Islet of Langerhans (tissue), 1 donor: ENCODE measurements around the gene CSNK2B.

Experiments
- FAIRE-seq: peaks from one replicate; lab custom pipeline; 2011; peaks lifted over from hg19 to GRCh38; lab: Jason Lieb, UNC

CSNK2B gene

DNA sequence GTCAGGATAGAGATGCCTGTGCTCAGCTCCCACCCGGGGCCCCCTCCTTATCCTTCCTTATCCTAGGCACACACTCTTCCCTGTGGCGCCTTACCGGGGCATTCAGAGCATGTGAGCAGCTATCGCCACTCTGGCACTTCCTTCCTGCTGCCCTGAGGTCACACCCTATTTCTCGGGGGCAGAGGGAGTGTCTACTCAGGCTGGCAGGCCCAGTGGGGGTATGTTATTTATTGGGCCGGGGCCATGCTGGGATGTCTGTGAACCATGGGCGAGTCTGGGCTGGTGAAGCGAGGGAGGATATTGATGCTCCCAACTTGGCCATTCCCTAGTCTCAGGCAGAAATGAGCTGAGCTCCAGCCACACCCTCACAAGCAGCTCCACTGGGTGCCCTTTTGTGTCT, 45.4 kb downstream of the CSNK2B start:
- no peak for FAIRE-seq

DNA sequence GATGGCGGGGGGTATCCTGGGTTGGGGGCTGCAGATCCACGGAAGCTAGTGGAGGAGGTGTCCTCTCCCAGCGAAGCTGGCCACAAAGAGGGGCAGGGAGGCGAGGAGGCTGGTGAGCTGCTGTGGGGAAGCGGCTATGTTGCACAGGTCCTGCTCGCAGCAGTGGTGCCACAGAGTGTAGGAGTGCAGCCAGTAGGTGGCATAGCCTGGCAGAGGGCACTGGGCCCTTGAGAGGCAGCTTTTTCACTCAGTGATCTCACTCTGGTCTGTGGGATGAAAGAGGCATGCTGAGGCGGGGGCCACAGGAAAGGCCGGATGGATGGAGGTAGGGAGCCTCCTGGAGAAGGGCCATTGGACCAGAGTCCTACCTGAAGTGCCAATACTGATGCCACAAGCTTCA, 46.4 kb downstream of the CSNK2B start:
- no peak for FAIRE-seq

DNA sequence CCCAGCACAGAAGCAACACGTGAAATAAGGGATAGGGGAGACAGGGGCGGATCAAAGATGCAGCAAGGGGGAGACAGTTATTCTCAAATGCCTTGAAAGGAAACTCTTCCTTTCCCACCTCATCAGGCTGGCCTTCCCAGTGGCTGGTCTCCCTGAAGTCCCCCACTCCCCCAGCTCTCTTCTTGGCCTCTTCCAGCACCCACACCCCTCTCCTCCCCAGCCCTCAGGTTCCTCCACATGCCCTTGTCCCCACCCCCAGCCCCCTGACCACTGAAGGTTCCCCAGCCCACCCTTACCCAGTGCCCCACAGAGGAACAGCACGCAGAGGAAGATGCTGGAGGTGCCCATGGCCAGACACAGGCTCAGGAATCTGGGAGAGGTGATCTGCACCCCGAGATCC, 47.6 kb downstream of the CSNK2B start:
- FAIRE-seq = no peak

DNA sequence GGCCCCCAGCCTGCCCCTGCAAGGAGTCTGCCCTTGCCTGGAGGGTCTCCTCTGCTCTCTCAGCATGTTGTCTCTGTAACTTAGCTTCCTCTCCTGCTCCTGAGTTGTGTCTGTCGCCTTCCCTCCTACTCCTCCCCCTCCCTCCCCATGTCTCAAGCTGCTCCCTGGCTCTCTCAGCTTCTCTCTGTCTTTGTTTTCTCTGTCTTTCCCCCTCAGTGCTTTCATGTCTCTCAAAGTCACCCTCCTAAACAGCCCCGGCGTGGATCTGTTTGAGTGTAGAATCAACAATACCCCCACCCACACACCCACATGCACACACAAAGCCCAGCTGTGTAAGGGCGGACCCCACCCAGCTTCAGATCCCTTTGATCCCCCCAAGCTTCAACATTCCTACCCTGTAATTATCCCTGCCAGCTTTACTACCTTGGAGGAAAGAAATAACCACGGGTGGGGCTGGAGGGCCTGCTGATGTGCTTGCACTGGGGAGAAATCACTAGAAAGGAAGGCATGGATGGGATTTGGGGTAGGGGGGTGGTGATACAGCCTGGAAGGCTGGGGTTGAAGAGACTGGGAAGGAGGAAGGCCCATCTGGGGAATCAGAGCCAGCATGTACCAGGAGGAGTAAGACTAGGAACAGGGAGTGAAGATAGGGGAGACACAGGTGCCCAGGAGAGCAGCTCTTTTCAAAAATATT, 48.3 kb downstream of the CSNK2B start:
- no peak for FAIRE-seq

DNA sequence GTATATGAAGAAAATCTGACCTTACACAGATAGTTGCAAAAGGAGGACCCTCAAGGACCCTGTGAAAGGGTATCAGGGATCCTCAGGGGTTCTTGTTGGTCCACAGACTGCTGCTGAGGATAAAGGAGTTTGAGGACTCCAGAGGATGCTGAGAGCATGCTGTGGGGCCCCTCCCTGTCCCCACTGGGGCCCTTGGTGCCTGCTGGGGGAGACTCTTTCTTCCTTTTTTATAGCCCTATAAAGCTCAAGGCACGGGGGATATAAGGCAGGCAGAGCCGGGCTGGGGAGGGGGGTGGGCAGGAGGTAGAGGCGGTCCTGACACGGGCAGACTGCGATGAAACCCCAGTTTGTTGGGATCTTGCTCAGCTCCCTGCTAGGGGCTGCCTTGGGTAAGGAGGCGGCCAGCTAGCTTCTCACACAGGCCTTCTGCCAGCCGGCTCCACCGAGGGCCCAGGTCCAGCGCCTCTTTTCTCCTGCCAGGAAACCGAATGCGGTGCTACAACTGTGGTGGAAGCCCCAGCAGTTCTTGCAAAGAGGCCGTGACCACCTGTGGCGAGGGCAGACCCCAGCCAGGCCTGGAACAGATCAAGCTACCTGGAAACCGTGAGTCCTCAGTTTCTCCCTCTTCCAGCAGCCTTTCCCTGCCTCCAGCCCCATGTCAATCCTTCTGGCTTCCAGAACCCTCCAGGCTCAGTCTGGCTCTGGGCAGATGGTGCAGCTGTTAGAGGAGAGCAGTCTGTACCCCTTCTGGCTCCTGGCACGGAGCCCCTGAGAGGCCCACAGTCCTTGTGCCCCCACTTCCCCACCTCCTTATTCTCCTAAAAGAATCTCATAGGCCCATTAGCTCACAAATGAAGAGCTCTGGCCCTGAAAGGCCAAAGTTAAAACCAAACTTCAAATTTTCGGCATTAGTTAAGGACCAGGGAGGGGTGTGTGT, 49.4 kb downstream of the CSNK2B start, which contains the start of gene LY6G6D:
TSS of gene LY6G6D (plus strand) at position 327 of the 937 bp plus-strand sequence. CDS start at position 335, 8 bp downstream.
- FAIRE-seq = no peak

DNA sequence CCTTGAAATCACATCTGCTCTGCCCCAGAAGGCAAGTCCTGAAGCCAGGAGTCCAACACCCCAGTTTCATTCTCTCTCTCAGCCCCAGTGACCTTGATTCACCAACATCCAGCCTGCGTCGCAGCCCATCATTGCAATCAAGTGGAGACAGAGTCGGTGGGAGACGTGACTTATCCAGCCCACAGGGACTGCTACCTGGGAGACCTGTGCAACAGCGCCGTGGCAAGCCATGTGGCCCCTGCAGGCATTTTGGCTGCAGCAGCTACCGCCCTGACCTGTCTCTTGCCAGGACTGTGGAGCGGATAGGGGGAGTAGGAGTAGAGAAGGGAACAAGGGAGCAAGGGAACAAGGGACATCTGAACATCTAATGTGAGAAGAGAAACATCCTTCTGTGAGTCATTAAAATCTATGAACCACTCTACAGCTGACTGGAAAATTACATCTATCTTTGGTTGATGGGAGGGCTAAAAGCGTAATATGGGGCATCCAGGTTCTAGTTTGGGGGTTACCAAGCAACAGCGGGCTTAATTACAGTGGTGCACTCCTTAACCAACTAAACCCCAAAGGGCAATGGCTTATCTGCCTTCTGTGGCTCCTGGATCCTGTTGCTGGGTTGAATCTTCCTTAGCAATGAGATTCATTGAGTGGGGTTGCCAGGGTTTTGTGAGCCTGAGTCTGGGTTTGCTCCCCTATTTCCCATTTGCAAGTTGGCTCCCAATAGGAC, 51.8 kb downstream of the CSNK2B start:
- no peak for FAIRE-seq

DNA sequence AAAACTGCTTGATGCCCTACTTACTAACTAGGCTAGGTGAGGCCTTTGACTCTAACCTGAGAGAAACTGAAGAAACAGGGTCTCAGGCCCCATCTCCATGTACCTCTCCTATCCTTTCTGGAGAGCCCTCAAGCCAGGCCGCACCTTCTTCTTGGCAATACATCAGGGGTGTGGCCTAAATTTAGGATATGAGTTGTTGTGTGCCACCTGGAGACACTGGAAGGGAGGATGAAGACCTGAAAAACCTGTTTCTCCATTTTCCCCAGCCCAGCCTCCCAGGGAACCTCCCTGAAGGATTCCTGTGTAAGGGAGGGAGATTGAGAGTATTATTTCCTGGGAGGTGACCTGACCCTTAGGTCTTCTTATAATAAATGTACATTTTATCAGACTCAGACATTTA, 52.4 kb downstream of the CSNK2B start:
- FAIRE-seq = no peak

DNA sequence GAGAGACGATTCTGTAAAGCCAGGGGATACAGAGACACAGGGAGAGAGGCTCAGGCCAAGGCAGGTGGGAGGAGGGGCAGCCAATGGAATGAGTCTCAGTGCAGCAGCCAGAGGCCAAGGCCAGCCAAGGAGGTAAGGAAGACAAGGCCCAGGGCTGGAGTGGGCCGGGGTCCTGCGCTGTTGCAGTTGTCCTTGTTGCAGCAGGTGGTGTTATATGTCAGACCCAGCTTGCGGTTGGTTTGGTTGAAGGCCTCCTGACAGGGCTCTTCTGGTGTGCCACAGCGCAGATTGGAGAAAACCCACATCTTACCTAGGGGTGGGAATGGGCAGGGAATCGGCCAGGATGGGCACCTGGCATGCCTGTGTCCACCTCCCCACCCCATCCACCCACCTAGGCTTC, 53.1 kb downstream of the CSNK2B start:
- FAIRE-seq = no peak
